Small intestine (tissue), 7 donors: Measurements from ENCODE around the gene BCAR3. TPM values are rescaled to one million over a fixed set of nuclear protein-coding genes. Genes with fewer than 3 reads are reported as not detected.

Experiments used
- DNase-seq, 2 donors: peaks; one replicate each; pipeline versions ENCODE4 v3.0.0 to v3.0.0-alpha.2; 2013
- FAIRE-seq: peaks from 2 replicates; lab custom pipeline; 2012; peaks lifted over from hg19 to GRCh38; lab: Jason Lieb, UNC
- H3K27ac ChIP-seq, 3 donors: one replicate each; pipeline ENCODE4 v1.5.1; 2013; ENCODE audit warnings: low read length in 2 of 3, mild to moderate bottlenecking in 2 of 3, control low read depth in 1 of 3, inconsistent platforms in 1 of 3, low read depth in 1 of 3, moderate library complexity in 1 of 3
- H3K27me3 ChIP-seq, 3 donors: one replicate each; pipeline ENCODE4 v1.6.1; 2013; ENCODE audit warnings: low read length in 3 of 3, inconsistent platforms in 1 of 3; ENCODE audit not compliant: control insufficient read depth in 3 of 3, insufficient read depth in 3 of 3
- H3K36me3 ChIP-seq, 3 donors: one replicate each; pipeline ENCODE4 v1.6.1; 2013; ENCODE audit warnings: low read length in 3 of 3, inconsistent platforms in 1 of 3, low read depth in 1 of 3, mild to moderate bottlenecking in 1 of 3, moderate library complexity in 1 of 3; ENCODE audit not compliant: control insufficient read depth in 3 of 3, insufficient read depth in 2 of 3
- H3K4me1 ChIP-seq, 3 donors: one replicate each; pipeline ENCODE4 v1.6.1; 2013; ENCODE audit warnings: low read length in 2 of 3, inconsistent platforms in 1 of 3, low read depth in 1 of 3, mild to moderate bottlenecking in 1 of 3, moderate library complexity in 1 of 3; ENCODE audit not compliant: control insufficient read depth in 3 of 3, insufficient read depth in 2 of 3
- H3K4me3 ChIP-seq, 3 donors: one replicate each; pipeline ENCODE4 v1.5.1; 2013; ENCODE audit warnings: low read length in 3 of 3, control low read depth in 1 of 3, inconsistent platforms in 1 of 3, low read depth in 1 of 3, mild to moderate bottlenecking in 1 of 3, moderate library complexity in 1 of 3
- H3K9me3 ChIP-seq, 2 donors: one replicate each; pipeline ENCODE4 v1.6.1; 2013; ENCODE audit warnings: low read depth in 1 of 2, low read length in 1 of 2; ENCODE audit not compliant: control insufficient read depth in 2 of 2, insufficient read depth in 1 of 2
- WGBS, 3 donors: extraction: QIAGEN DNeasy Blood & Tissue Kit; methylation state at CpG; one replicate each; pipeline ENCODE4 v1.1.7; 2013; 5-methylcytosine and 5-hydroxymethylcytosine counted together
- polyA plus RNA-seq, 4 donors: library from polyadenylated mRNA; stranded (reverse) in 3 of 4; unstranded in 1 of 4; fragments of 200-250 nt in 3 of 4; fragments of 120-200 nt in 1 of 4; gene quantifications; one replicate each; pipeline versions ENCODE4 v1.2.1 to v1.2.3, GENCODE V29; 2013
- donor health status: healthy with polysubstance abuse.
- donor health status: control.
- donor health status: control.
- donor health status: Bipolar disorder and iron deficiency.
- donor health status: healthy.

BCAR3 gene
- polyA plus RNA-seq, 4 donors: 15.9 to 26.2 (median 20.1) TPM

DNA sequence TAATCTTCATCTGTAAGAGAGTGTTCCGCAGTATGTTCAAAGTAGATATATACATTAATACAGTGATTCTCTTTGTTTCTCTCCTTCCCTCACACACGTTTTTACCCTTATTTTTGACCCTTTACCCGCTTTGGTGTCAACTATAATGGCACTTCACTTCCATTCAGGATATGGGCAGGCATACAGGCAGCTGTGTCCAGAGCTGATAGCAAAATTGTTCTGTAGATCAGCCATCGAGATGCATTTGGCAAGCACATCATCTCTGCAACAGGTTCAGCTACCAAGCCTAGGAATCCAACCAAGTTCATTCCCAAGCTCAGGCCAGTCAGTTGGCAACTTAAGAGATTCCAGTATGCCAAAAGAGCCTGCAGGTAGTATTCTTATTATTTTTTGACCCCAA is 158.9 kb downstream of the BCAR3 start:
- DNase-seq (no peak), FAIRE-seq (no peak)
- Histone ChIP-seq H3K36me3 (peaks cover 0 to 7% (median 2%) of the 10 kb centered on the region in 3 donors), H3K4me3 (no peak overlapping the region), H3K9me3 (no peaks in the 10 kb centered on the region), H3K27me3 (no peaks in the 10 kb centered on the region), H3K27ac (no peak overlapping the region), H3K4me1 (peaks cover 0 to 9% (median 0%) of the 10 kb centered on the region in 3 donors)
- 80 to 82% (median 80%) methylated on average over 4 of the region's 4 CpGs for WGBS, 3 donors

DNA sequence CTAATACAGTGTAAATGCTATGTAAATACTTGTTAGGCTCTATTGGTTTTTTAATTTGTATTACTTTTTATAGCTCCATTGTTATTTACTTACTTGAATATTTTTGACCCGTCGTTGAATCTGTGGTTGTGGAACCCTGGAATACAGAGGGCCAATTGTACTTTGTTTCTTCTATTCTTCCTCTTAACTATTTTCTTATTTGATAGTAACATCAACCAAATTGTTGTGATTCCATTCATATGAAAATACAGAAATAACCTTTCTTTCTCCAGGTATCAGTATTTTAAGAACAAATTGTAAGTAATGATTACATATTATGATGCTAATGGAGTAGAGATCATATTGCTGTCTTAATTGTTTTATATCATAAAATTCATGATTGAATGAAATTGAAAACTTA is 160.0 kb downstream of the BCAR3 start:
- Histone ChIP-seq H3K27ac (no peak overlapping the region), H3K4me1 (peaks cover 0 to 9% (median 0%) of the 10 kb centered on the region in 3 donors), H3K4me3 (no peak overlapping the region), H3K36me3 (peaks cover 0 to 11% (median 0%) of the 10 kb centered on the region in 3 donors), H3K27me3 (no peaks in the 10 kb centered on the region), H3K9me3 (no peaks in the 10 kb centered on the region)
- whole genome bisulfite sequencing, 3 donors: 87 to 94% (median 87%) methylated on average over 2 of the region's 2 CpGs
- FAIRE-seq (peak; percentile 62), DNase-seq (no peak)

DNA sequence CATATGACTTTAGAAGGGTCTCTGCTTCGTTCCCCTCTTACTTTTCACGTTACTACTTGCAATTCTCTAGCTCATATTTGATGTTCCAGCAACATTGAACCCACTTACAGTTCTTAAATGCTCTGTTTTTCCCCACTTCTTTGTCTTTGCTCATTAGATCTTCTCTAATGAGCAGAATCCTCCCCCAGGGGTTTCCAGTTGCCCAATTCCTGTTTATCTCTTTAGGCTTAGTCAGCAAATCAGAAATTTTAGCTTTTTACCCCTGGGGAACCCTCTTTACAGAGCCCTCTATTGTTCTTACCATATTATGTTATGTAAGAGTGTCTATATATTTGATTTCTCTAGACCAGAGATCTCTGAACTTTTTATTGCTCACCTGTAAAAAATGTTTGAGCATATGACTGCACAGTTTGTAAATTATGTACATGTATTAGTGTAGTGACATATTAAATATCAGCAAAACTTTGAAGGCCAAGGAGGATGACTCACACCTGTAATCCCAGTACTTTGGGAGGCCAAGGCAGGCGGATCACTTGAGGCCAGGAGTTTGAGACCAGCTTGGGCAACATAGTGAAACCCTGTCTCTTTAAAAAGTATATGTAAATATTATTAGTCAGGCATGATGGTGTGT is 162.3 kb downstream of the BCAR3 start:
- H3K27me3 ChIP-seq: no peaks in the 10 kb centered on the region
- peaks cover 0 to 15% (median 0%) of the 10 kb centered on the region in 3 donors for H3K36me3 ChIP-seq
- WGBS, 3 donors: 54 to 59% (median 56%) methylated on average over 3 of the region's 3 CpGs
- H3K4me1 ChIP-seq: peaks cover 0 to 9% (median 0%) of the 10 kb centered on the region in 3 donors
- peak overlapping the region in 2 of 3 donors; percentile 11 to 54 for H3K27ac ChIP-seq
- DNase-seq (peak; percentile 54 to 67), FAIRE-seq (no peak)
- H3K9me3 ChIP-seq: peaks cover 0 to 2% of the 10 kb centered on the region in 2 donors
- no peak overlapping the region for H3K4me3 ChIP-seq

DNA sequence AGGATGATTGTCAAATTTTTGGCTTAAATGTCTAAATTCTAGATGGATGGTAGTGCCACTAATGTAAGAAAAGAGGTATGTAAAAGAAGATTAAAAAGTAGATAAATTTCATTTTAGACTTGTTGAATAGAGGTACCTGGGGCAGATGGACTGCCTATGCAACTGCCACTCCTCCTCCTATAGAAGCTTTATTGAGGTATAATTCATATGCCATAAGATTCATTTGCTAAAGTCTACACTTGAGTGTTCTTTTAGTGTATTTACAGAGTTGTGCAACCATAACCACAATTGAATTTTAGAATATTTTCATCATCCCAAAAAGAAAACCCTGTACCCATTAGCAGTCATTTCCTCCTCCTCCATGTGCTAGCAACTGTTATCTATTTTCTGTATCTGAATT is 163.1 kb downstream of the BCAR3 start:
- peaks cover 0 to 15% (median 0%) of the 10 kb centered on the region in 3 donors for H3K36me3 ChIP-seq
- no peak for FAIRE-seq
- no peak overlapping the region for H3K4me3 ChIP-seq
- no peaks in the 10 kb centered on the region for H3K27me3 ChIP-seq
- peaks cover 0 to 9% (median 0%) of the 10 kb centered on the region in 3 donors for H3K4me1 ChIP-seq
- peaks cover 0 to 2% of the 10 kb centered on the region in 2 donors for H3K9me3 ChIP-seq
- DNase-seq: no peak
- no peak overlapping the region for H3K27ac ChIP-seq

DNA sequence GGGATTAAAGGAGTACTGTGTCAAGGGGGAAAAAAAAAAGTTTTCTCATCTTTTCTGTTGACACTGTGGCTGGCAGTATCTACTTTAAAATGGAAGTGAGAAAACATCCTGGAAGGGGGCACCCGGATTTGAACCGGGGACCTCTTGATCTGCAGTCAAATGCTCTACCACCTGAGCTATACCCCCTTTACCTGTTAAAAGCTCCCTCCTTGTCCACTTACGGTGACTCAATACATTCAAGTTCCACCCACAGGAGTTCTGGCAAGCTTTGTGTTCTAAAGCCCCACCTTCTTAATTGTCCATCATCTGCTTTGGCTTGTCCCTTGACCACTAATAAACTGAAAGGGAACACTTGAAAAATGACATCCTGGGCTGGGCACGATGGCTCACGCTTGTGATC is 165.5 kb downstream of the BCAR3 start:
- H3K27ac ChIP-seq: no peak overlapping the region

More for the DNA sequence above, 165.5 kb downstream of the BCAR3 start:
- DNase-seq: no peak
- Histone ChIP-seq H3K4me1 (peaks cover 0 to 9% (median 0%) of the 10 kb centered on the region in 3 donors), H3K36me3 (peaks cover 0 to 12% (median 0%) of the 10 kb centered on the region in 3 donors), H3K27me3 (no peaks in the 10 kb centered on the region), H3K4me3 (no peak overlapping the region), H3K9me3 (peaks cover 0 to 2% of the 10 kb centered on the region in 2 donors)
- FAIRE-seq: no peak
- 84 to 87% (median 85%) methylated on average over 5 of the region's 5 CpGs for WGBS, 3 donors

Other genes with a start within 250 kb of the BCAR3 start
- gene FNBP1L, start 233.7 kb downstream of the BCAR3 start, polyA plus RNA-seq: 10 to 100 TPM; 19.7 to 68.0 (median 34.9) TPM
- 10 to 100 TPM; 31.0 to 60.8 (median 45.3) TPM for gene DNTTIP2, start 197.4 kb upstream of the BCAR3 start, polyA plus RNA-seq
- 10 to 100 TPM in 3 of 4 donors, 1 to 10 TPM in 1; 8.8 to 62.6 (median 33.1) TPM for gene GCLM, start 227.6 kb upstream of the BCAR3 start, polyA plus RNA-seq